Cerebellar cortex (tissue), 1 donor: ENCODE results near the gene EEIG2.
A peak's percentile ranks its signal among the peaks of the same experiment; 100 is the strongest.

Experiments
- DNase-seq: peaks from one replicate; pipeline ENCODE4 v3.0.0-alpha.2; 2015; ENCODE audit warnings: low spot score

EEIG2 gene

GRCh38 chr1:108584428-108584856, 24.5 kb downstream of the EEIG2 start:
- no peak for DNase-seq

- DNase-seq: no peak
Observed at GRCh38 chr1:108585313-108585712, 25.4 kb downstream of the EEIG2 start.

- no peak for DNase-seq
Observed at GRCh38 chr1:108590441-108590840, 30.5 kb downstream of the EEIG2 start.

- no peak for DNase-seq
Observed at GRCh38 chr1:108590957-108591356, 31.1 kb downstream of the EEIG2 start.

- DNase-seq: no peak
Observed at GRCh38 chr1:108591466-108591865, 31.6 kb downstream of the EEIG2 start.

GRCh38 chr1:108592030-108592759, 32.3 kb downstream of the EEIG2 start:
- no peak for DNase-seq

GRCh38 chr1:108593448-108593847, 33.5 kb downstream of the EEIG2 start:
- no peak for DNase-seq

- peak; percentile 22 for DNase-seq
Observed at GRCh38 chr1:108595507-108595906, 35.6 kb downstream of the EEIG2 start.

GRCh38 chr1:108597041-108597440, 37.1 kb downstream of the EEIG2 start:
- DNase-seq: no peak

- no peak for DNase-seq
Observed at GRCh38 chr1:108598340-108598739, 38.4 kb downstream of the EEIG2 start.

- no peak for DNase-seq
Observed at GRCh38 chr1:108600504-108600903, 40.6 kb downstream of the EEIG2 start.

- DNase-seq: no peak
Observed at GRCh38 chr1:108601708-108602410, 42.0 kb downstream of the EEIG2 start.

- DNase-seq: no peak
Observed at GRCh38 chr1:108605633-108606032, 45.7 kb downstream of the EEIG2 start.

- no peak for DNase-seq
Observed at GRCh38 chr1:108606478-108606877, 46.6 kb downstream of the EEIG2 start.

GRCh38 chr1:108609483-108610049, 49.7 kb downstream of the EEIG2 start:
- DNase-seq: no peak
